DOHH2 (cell line): ENCODE measurements around the gene GAR1.

Source experiments
- EZH2phosphoT487 ChIP-seq: fragments of 200-600 bp; sonication (generic); IDR thresholded peaks from 2 replicates; pipeline ENCODE4 v1.6.1; 2017; ENCODE audit warnings: borderline replicate concordance, mild to moderate bottlenecking, antibody characterized with exemption, low read length, moderate library complexity, mixed read lengths
- TF ChIP-seq, protein P1 (sequence below): fragments of 200-600 bp; sonication (generic); IDR thresholded peaks from one replicate; pipeline ENCODE4 v1.5.1; 2014; ENCODE audit warnings: antibody characterized with exemption, mild to moderate bottlenecking, low read depth, low read length; ENCODE audit not compliant: poor library complexity, severe bottlenecking

- TF ChIP-seq, protein P1, sequence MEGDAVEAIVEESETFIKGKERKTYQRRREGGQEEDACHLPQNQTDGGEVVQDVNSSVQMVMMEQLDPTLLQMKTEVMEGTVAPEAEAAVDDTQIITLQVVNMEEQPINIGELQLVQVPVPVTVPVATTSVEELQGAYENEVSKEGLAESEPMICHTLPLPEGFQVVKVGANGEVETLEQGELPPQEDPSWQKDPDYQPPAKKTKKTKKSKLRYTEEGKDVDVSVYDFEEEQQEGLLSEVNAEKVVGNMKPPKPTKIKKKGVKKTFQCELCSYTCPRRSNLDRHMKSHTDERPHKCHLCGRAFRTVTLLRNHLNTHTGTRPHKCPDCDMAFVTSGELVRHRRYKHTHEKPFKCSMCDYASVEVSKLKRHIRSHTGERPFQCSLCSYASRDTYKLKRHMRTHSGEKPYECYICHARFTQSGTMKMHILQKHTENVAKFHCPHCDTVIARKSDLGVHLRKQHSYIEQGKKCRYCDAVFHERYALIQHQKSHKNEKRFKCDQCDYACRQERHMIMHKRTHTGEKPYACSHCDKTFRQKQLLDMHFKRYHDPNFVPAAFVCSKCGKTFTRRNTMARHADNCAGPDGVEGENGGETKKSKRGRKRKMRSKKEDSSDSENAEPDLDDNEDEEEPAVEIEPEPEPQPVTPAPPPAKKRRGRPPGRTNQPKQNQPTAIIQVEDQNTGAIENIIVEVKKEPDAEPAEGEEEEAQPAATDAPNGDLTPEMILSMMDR, result no peak
- TF ChIP-seq EZH2phosphoT487, result no peak
Observed at GRCh38 chr4:109846395-109847098, 31.0 kb downstream of the GAR1 start.
